GM21360 (cell line): ENCODE data around the gene F8.
"Not testable (repeated sequence)": the region's sequence is repeated elsewhere in the genome, so short reads cannot be mapped to it uniquely, and the experiment has no call there.

Source experiments
- ATAC-seq: cut with Tn5 transposase; IDR thresholded peaks from one replicate; pipeline ENCODE4 v1.9.1; 2021; ENCODE audit warnings: mild to moderate bottlenecking, moderate library complexity; ENCODE audit not compliant: unreplicated experiment

The F8 gene

DNA sequence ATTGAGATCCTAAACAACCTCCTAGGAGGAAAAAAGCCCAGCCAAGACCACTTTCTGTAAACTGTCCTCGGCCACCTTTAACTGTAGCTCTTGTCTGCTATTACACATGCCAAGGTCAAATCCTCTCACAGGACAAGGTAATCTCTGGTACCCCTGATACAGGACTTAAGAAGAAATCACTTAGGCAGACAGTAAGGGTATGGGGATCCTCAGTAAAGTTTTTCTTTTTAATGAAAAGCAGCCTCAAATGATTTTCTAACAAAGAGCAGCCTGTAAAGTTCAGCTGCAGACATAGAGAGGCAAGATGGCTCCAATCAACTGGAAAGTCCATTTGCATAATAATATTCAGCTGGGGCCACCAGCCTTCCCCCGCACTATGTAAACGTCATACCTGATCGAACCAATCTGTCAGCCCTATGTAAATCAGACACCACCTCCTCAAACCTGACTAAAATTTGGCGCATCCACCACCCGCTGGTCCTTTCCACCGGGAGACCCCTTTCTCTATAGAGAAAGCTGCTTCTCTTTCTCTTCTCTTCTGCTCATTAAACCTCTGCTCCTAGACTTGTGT lies 202.7 kb downstream of the F8 start:
- no peak for ATAC-seq

GRCh38 chrX:154818916-154819770 lies 203.4 kb downstream of the F8 start:
- no peak for ATAC-seq

GRCh38 chrX:154817048-154817618 lies 205.4 kb downstream of the F8 start:
- ATAC-seq: not testable (repeated sequence)

DNA sequence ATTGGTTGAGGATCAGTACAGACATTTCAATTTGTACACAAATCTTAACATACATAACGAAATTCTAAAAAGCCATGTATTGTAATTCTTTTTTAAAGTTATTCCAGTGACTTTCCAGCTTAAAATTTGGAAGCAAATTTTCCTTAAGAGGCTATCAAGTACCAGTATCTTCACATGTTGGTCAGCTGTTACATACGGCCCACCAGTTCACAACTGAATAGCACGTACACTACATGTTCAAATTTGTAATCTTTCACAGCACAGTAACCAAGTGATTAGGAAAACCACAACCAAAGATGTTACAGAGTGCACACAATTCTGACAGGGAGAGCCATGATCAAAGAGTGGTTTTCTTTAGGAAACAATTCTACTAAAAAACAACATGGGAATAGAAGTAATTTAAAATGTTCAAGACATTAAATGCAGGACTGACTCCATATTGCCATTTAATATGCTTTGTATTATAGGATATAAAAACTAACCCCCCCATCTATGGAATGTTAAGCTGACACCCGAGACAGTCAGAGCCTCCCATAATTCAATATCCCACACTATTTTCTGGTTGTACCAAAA lies 206.1 kb downstream of the F8 start:
- not testable (repeated sequence) for ATAC-seq

- no peak for ATAC-seq
Measured at GRCh38 chrX:154815274-154815818, 207.2 kb downstream of the F8 start.

- no peak for ATAC-seq
Measured at GRCh38 chrX:154813801-154814200, 208.7 kb downstream of the F8 start.

DNA sequence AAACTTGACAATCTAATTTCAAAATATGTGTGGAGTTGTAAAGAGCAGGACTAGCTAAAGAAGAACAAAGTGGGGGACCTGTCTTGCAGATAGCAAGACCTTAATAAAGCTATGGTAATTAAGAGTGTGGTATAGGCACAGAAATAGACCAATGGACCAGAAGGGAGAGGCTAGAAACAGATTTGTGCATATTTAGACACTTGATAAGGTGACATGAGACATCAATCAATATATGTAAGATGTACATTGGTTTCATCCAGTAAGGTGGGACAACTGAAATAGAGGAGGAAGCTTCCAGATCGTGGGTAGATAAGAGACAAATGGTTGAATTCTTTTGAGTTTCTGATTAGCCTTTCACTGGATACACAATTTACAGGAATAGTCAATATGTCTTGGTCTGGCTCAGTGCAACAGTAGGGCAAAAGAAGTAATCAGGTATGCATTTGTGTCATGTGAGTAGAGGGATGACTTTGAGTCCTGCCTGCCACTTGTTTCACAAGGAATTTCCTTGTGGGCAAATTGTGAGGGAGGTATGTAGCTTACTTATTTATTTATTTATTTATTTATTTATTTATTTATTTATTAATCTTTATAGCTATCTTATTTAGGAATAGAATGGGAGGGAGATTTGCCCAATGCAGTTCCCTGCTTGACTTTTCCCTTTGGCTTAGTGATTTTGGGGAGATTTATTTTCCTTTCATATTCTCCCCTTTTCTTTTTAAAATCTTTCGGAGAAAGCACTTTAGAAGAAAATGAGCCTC lies 210.0 kb downstream of the F8 start:
- ATAC-seq: no peak

- ATAC-seq: no peak
Measured at GRCh38 chrX:154809939-154810665, 212.4 kb downstream of the F8 start.

GRCh38 chrX:154806837-154807501 lies 215.6 kb downstream of the F8 start:
- ATAC-seq: no peak

- no peak for ATAC-seq
Measured at GRCh38 chrX:154805696-154806091, 216.8 kb downstream of the F8 start.

DNA sequence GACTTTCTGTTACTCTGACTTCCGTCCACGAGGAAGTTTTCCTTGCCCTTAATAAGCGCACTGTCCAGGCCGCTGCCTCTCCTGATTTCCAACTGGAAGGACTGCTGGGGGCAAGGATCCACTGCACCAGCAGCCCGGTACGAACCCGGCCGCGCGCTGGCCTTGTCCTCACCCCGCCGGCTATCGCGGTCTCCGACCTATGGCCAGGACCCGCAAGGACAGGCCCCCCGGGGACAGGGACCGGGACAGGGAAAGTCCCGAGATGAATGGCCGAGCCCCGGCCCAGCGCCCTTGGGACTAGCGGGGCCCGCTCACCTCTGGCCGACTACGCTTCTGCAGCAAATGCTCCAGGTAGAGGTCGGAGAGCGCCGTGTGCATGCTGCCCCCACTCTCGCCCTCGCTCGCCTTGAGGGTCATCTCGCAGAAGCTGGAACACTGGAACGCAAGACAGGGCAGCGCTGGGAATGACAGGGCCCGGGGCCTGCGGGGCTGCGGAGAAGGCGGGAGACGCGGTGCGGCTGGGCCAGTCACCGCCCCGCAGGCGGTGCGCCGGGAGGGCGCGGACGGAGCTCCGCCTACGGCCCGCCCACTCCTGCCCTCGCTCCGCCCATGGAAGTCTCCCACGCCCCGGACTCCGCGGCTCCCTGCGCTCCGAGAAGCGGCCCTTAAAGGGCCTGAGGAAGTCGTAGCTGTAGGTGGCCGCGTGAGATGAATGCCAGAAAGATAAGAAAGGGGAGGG lies 217.4 kb downstream of the F8 start, which contains the start of gene MPP1:
Gene MPP1, minus strand, starts transcription at position 529 of the 739 bp plus-strand sequence. Its CDS starts 112 bp downstream, at position 417.
- ATAC-seq: peak; percentile 85

GRCh38 chrX:154804261-154804956 lies 218.1 kb downstream of the F8 start:
- ATAC-seq: no peak

DNA sequence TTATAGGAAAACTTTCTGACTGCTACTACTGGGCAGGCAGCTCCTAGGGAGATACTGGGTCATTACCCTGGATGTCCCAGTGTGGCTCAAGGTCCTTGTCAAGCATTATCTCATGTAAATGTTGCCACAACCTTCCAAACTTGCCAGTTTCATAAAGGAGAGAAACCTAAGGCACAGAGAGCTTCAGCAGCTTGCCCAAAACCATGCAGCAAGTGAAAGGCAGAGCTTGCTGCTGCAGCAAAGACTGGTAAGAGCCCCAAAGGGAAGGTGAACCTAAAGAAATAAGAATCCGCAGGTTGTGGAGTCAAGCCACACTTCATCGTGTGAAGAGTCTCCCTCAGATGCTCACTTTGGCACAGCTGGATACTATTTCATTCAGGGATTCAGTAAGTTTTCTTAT lies 219.6 kb downstream of the F8 start:
- no peak for ATAC-seq

- ATAC-seq: no peak
Measured at GRCh38 chrX:154800478-154801210, 221.9 kb downstream of the F8 start.

- no peak for ATAC-seq
Measured at GRCh38 chrX:154799556-154800348, 222.8 kb downstream of the F8 start.

DNA sequence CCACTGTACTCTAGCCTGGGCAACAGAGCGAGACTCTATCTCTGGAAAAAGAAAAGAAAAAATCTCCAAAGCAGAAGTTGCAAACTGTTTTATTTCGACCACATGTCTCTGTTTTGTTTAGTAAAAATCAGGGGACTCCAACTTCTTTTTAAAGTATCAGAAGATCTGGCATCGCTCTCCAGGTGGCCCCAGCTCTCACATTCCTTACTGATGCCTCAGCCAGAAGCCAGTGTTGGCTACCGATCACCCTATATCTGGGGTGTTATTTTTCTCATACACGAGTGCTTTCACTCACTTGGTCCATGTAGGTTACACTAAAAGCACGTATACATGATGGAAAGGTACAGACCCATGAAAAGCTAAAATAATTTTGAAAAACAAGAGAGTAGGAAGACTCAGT lies 225.5 kb downstream of the F8 start:
- no peak for ATAC-seq

- no peak for ATAC-seq
Measured at GRCh38 chrX:154795016-154795415, 227.5 kb downstream of the F8 start.
